ENCODE results near the gene RRM2.

Gene RRM2

GRCh38 chr2:10165861-10166675, 43.5 kb downstream of the RRM2 start:
- no peak for TF ChIP-seq CTCF (IDR thresholded peaks at IDR 0.05; ENCODE audit: control insufficient read depth, insufficient read depth, low read depth, low read length, missing control alignments)
- DNase-seq (ENCODE audit: low read depth), result no peak
- H3K4me3 ChIP-seq (ENCODE audit: control insufficient read depth, low read depth, low read length), result no peak overlapping the region

- TF ChIP-seq CTCF (IDR thresholded peaks at IDR 0.05; ENCODE audit: control insufficient read depth, insufficient read depth, low read depth, low read length, missing control alignments), result no peak
- no peak overlapping the region for H3K4me3 ChIP-seq (ENCODE audit: control insufficient read depth, low read depth, low read length)
- DNase-seq (ENCODE audit: low read depth), result no peak
These were observed 44.2 kb downstream of the RRM2 start for GRCh38 chr2:10166676-10167292.

GRCh38 chr2:10167316-10167715, 44.8 kb downstream of the RRM2 start:
- no peak for DNase-seq (ENCODE audit: low read depth)
- H3K4me3 ChIP-seq (ENCODE audit: control insufficient read depth, low read depth, low read length), result no peak overlapping the region
- no peak for TF ChIP-seq CTCF (IDR thresholded peaks at IDR 0.05; ENCODE audit: control insufficient read depth, insufficient read depth, low read depth, low read length, missing control alignments)

- H3K4me3 ChIP-seq (ENCODE audit: control insufficient read depth, low read depth, low read length), result no peak overlapping the region
- DNase-seq (ENCODE audit: low read depth), result no peak
- TF ChIP-seq CTCF (IDR thresholded peaks at IDR 0.05; ENCODE audit: control insufficient read depth, insufficient read depth, low read depth, low read length, missing control alignments), result no peak
These were observed 45.7 kb downstream of the RRM2 start for GRCh38 chr2:10168221-10168620.

- no peak for TF ChIP-seq CTCF (IDR thresholded peaks at IDR 0.05; ENCODE audit: control insufficient read depth, insufficient read depth, low read depth, low read length, missing control alignments)
- DNase-seq (ENCODE audit: low read depth), result no peak
- H3K4me3 ChIP-seq (ENCODE audit: control insufficient read depth, low read depth, low read length), result no peak overlapping the region
These were observed 46.6 kb downstream of the RRM2 start for GRCh38 chr2:10169053-10169578.

GRCh38 chr2:10169581-10169980, 47.0 kb downstream of the RRM2 start:
- no peak for DNase-seq (ENCODE audit: low read depth)
- H3K4me3 ChIP-seq (ENCODE audit: control insufficient read depth, low read depth, low read length), result no peak overlapping the region
- no peak for TF ChIP-seq CTCF (IDR thresholded peaks at IDR 0.05; ENCODE audit: control insufficient read depth, insufficient read depth, low read depth, low read length, missing control alignments)
